NCI-H2081 (cell line): ENCODE measurements around the gene CDK13.

Experiments used
- DNase-seq, 2 experiments: peaks; one replicate each; lab custom pipeline; 2025; lab: John Stamatoyannopoulos, UW

Gene CDK13

GRCh38 chr7:39948956-39949928 lies 814 bp upstream of the CDK13 start:
- peak; percentile 100 for DNase-seq

GRCh38 chr7:39950473-39951225 lies 593 bp downstream of the CDK13 start:
- DNase-seq = peak; percentile 55 to 67

- DNase-seq = peak; percentile 57 to 75
Measured at GRCh38 chr7:39951226-39952194, 1.5 kb downstream of the CDK13 start.

GRCh38 chr7:39952374-39952773 lies 2.3 kb downstream of the CDK13 start:
- no peak for DNase-seq

- DNase-seq = no peak
Measured at GRCh38 chr7:39952803-39953202, 2.7 kb downstream of the CDK13 start.

GRCh38 chr7:39954694-39955093 lies 4.6 kb downstream of the CDK13 start:
- DNase-seq = no peak

GRCh38 chr7:39958038-39958437 lies 8.0 kb downstream of the CDK13 start:
- DNase-seq = no peak

- no peak for DNase-seq
Measured at GRCh38 chr7:39967406-39968161, 17.5 kb downstream of the CDK13 start.

- no peak for DNase-seq
Measured at GRCh38 chr7:39969431-39969830, 19.4 kb downstream of the CDK13 start.

GRCh38 chr7:39971924-39972323 lies 21.9 kb downstream of the CDK13 start:
- no peak for DNase-seq

GRCh38 chr7:39973801-39974200 lies 23.7 kb downstream of the CDK13 start:
- DNase-seq = no peak

- DNase-seq = no peak
Measured at GRCh38 chr7:39978230-39978934, 28.3 kb downstream of the CDK13 start.

GRCh38 chr7:39979406-39980073 lies 29.5 kb downstream of the CDK13 start:
- no peak for DNase-seq

GRCh38 chr7:39985398-39985918 lies 35.4 kb downstream of the CDK13 start:
- no peak for DNase-seq

GRCh38 chr7:39987641-39988347 lies 37.7 kb downstream of the CDK13 start:
- DNase-seq = no peak

- DNase-seq = no peak
Measured at GRCh38 chr7:40000734-40001315, 50.8 kb downstream of the CDK13 start.

GRCh38 chr7:40001649-40002048 lies 51.6 kb downstream of the CDK13 start:
- DNase-seq = no peak

GRCh38 chr7:40003597-40003996 lies 53.5 kb downstream of the CDK13 start:
- DNase-seq = no peak
